DND-41 (cell line): ENCODE results near the gene C6orf52.

Experiments
- CTCF ChIP-seq: IDR thresholded peaks from 2 replicates; pipeline ENCODE4 v1.5.1; 2012; ENCODE audit warnings: borderline replicate concordance, low read length, moderate library complexity, mild to moderate bottlenecking; ENCODE audit not compliant: poor library complexity, severe bottlenecking; ENCODE audit errors: extremely low read depth
- EZH2 ChIP-seq: IDR thresholded peaks from 3 replicates; pipeline ENCODE4 v1.6.1; 2012; ENCODE audit warnings: borderline replicate concordance, low read depth, mild to moderate bottlenecking, moderate library complexity, low read length, inconsistent platforms; ENCODE audit not compliant: severe bottlenecking

- TF ChIP-seq CTCF (no peak), EZH2 (no peak)
These were observed 39.4 kb upstream of the C6orf52 start for GRCh38 chr6:10733863-10734262.
